HG03139 (cell line): ENCODE results near the gene ZRANB1.

ENCODE experiments used
- ATAC-seq: cut with Tn5 transposase; IDR thresholded peaks from one replicate; pipeline ENCODE4 v1.9.1; 2021; ENCODE audit not compliant: unreplicated experiment

ZRANB1 gene

GRCh38 chr10:124993345-124993708, 51.4 kb downstream of the ZRANB1 start:
- ATAC-seq = no peak

GRCh38 chr10:124993736-124994451, 52.0 kb downstream of the ZRANB1 start:
- no peak for ATAC-seq

GRCh38 chr10:124994573-124995473, 52.9 kb downstream of the ZRANB1 start:
- no peak for ATAC-seq

- ATAC-seq = no peak
These were observed 53.7 kb downstream of the ZRANB1 start for GRCh38 chr10:124995605-124996004.

- no peak for ATAC-seq
These were observed 54.4 kb downstream of the ZRANB1 start for GRCh38 chr10:124996127-124996853.

GRCh38 chr10:124996854-124997215, 54.9 kb downstream of the ZRANB1 start:
- no peak for ATAC-seq

- ATAC-seq = no peak
These were observed 55.4 kb downstream of the ZRANB1 start for GRCh38 chr10:124997306-124997705.

GRCh38 chr10:124997771-124998623, 56.1 kb downstream of the ZRANB1 start:
- ATAC-seq = no peak

- ATAC-seq = no peak
These were observed 56.8 kb downstream of the ZRANB1 start for GRCh38 chr10:124998624-124999291.

GRCh38 chr10:124999433-125000365, 57.8 kb downstream of the ZRANB1 start:
- ATAC-seq = no peak

- ATAC-seq = no peak
These were observed 58.7 kb downstream of the ZRANB1 start for GRCh38 chr10:125000366-125001312.

- no peak for ATAC-seq
These were observed 59.6 kb downstream of the ZRANB1 start for GRCh38 chr10:125001313-125002046.

GRCh38 chr10:125002047-125002422, 60.1 kb downstream of the ZRANB1 start:
- no peak for ATAC-seq

- ATAC-seq = no peak
These were observed 60.7 kb downstream of the ZRANB1 start for GRCh38 chr10:125002423-125003145.

GRCh38 chr10:125003146-125003900, 61.4 kb downstream of the ZRANB1 start:
- ATAC-seq = no peak

GRCh38 chr10:125003901-125004467, 62.1 kb downstream of the ZRANB1 start:
- no peak for ATAC-seq
